Choroid plexus epithelial cell (primary cell): ENCODE results near the gene TADA2B.

Source experiments
- DNase-seq: peaks from one replicate; pipeline ENCODE4 v3.0.0-alpha.2; 2010; ENCODE audit warnings: low read depth
- H3K4me3 ChIP-seq: 2 replicates; pipeline ENCODE4 v1.5.1; 2011; ENCODE audit warnings: low read depth, mild to moderate bottlenecking, control low read depth, low read length, moderate library complexity
- CTCF ChIP-seq: conservative IDR thresholded peaks from 2 replicates; pipeline ENCODE4 v1.5.1; 2011; ENCODE audit warnings: low read depth, mild to moderate bottlenecking, control low read depth, inconsistent platforms, low read length, moderate library complexity

TADA2B gene

DNA sequence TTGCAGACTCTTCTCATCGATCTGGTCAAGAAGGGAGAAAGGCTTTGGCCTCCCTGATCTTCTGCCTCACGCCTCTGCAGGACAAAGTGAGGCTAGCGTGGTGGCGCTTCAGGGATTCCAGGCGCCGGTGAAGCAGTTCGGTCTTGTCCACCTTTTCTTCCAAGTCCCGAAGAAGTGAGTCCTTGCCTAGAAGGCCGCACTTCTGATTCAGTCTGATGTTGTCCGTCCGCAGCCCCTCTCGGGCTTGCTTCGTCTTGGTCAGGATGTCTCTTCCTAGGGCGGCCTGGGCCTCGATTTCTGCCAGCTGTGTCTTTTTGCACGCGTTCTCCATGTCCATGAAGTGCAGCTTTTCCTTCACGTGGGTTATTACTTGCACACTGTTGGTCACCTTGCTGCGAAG is 1.9 kb upstream of the TADA2B start:
- no peak for DNase-seq
- no peak overlapping the region for H3K4me3 ChIP-seq
- no peak for TF ChIP-seq CTCF

DNA sequence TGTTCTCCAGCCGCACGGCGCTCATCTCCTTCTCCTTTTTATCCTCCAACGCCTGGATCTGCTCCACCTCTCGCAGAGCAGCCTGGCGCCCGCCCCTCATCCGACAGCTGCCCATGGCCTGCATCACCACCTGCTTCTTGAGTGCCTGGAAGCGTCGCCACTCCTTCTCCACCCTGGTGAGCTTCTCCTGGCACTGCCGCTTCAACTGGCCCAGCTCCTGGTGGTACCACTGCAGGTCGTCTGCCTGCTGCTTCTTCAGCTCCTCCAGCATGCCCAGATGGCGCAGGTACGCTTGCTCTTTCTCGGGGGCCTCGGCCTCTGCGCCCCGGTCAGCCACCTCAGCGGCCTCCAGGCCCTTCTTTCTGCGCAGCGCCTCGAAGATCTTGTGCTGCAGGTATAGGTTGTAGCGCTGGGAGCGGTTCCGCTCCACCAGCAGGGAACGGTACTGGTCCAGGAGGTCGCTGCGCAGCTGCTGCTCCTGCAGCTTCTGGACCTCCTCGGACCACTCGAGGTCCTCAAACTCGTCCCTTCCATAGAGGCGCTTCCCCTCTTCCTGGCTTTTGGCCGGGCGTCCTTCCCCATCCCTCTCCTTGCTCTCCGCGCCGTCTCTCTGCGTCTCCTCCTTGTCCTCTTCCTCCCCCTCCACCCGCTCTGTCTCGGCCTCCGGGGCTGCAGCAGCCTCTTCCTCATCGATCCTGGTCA is 1.2 kb upstream of the TADA2B start:
- H3K4me3 ChIP-seq, result peak overlapping the region; percentile 70
- no peak for DNase-seq
- TF ChIP-seq CTCF, result peak; percentile 6

DNA sequence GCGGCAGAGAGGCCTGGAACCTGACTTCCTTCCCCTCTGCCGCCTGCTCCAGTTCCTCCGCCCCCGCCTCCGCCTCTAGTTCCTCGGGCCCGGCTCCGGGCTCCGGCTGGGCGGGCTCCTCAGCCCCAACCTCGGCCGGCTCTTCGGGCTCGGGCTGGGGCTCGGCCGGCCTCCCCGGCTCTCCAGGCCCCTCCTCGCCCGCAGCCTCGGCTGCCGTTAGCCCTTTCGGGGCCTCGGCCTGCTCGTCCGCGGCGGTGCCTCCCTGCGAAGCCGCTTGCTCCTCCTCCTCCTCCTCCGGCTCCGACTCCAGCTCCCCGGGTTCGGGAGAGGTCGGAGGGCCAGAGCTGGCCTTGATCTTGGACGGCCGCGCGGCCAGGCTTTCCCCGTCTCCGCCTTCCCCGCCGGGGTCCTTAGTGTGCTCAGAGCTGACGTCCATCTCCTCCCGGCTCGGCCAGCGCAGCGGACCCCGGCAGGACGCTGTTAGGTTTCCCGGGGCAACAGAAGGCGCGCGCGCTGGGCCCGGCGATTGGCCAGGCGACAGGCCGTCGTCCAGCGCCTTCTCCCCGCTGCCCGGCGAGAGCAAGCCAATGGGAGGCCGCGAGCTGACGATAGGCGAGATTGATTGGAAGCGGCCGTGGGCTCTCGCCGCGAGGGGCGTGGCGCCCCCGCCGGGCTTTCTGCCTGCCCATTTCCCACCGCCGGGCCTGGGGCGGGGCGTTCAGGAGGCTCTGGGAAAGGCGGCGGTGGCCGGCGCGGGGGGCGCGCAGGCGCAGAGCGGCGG is 479 bp upstream of the TADA2B start:
- H3K4me3 ChIP-seq, result peak overlapping the region; percentile 70
- DNase-seq, result peak; percentile 99
- no peak for TF ChIP-seq CTCF

- TF ChIP-seq CTCF, result no peak
- peak overlapping the region; percentile 88 for H3K4me3 ChIP-seq
- peak; percentile 39 for DNase-seq
Measured at GRCh38 chr4:7044137-7044930, 1.2 kb downstream of the TADA2B start.

DNA sequence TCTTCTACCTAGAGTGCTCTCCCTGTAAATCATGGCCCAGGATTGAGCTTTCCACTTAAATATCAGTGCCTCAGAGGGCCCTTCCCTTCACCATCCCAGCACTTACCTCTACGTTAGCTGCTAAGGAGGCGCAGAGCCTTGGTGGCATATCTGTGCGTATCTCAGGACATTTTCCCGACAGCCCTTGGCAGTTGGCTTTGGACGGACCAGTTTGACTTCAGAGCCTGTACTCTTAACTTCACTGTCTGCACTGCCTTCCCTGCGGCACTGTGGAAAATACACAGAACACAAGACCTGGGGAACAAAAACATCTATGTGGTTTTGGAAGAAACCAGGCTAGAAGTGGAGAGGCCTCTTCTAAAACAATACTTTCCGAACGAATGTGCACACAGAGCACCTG is 2.4 kb downstream of the TADA2B start:
- DNase-seq, result no peak
- no peak overlapping the region for H3K4me3 ChIP-seq
- no peak for TF ChIP-seq CTCF

GRCh38 chr4:7045961-7046921 is 3.1 kb downstream of the TADA2B start:
- no peak for DNase-seq
- H3K4me3 ChIP-seq, result no peak overlapping the region
- TF ChIP-seq CTCF, result no peak
